ENCODE measurements around the gene ZNF362. TPM values are rescaled to one million over a fixed set of nuclear protein-coding genes. Genes with fewer than 3 reads are reported as not detected.

The ZNF362 gene
- total and polyA plus RNA-seq, 4 donors: 2.3 to 6.3 (median 5.4) TPM

- Histone ChIP-seq H3K4me3 (ENCODE audit: low read depth in 1 of 3, low read length in 3 of 3) (no peak overlapping the region), H3K27ac (ENCODE audit: low read depth in 1 of 2, low read length in 2 of 2) (no peak overlapping the region), H3K4me1 (ENCODE audit: control insufficient read depth in 4 of 4, insufficient read depth in 4 of 4, low read length in 3 of 4) (peaks cover 0 to 2% (median 0%) of the 10 kb centered on the region in 4 donors), H3K9ac (ENCODE audit: low read depth in 1 of 2, low read length in 2 of 2) (no peak overlapping the region), H3K9me3 (ENCODE audit: control insufficient read depth in 4 of 4, low read length in 3 of 4) (no peaks in the 10 kb centered on the region), H3K27me3 (ENCODE audit: control insufficient read depth in 4 of 4, insufficient read depth in 4 of 4, low read length in 3 of 4) (no peaks in the 10 kb centered on the region), H3K36me3 (ENCODE audit: control insufficient read depth in 4 of 4, insufficient read depth in 3 of 4, low read depth in 1 of 4, low read length in 3 of 4) (peaks cover 0 to 11% (median 11%) of the 10 kb centered on the region in 4 donors)
- DNase-seq (ENCODE audit: low spot score): no peak
- TF ChIP-seq RXRA (IDR thresholded peaks at IDR 0.05) (no peak), FOXA1 (IDR thresholded peaks at IDR 0.05) (no peak), FOXA2 (IDR thresholded peaks at IDR 0.05) (no peak), SP1 (IDR thresholded peaks at IDR 0.05) (no peak), TAF1 (conservative IDR thresholded peaks at IDR 0.05) (no peak), NR2F2 (IDR thresholded peaks at IDR 0.05) (no peak), HNF4G (IDR thresholded peaks at IDR 0.05) (no peak), MAX (IDR thresholded peaks at IDR 0.05) (no peak), JUND (IDR thresholded peaks at IDR 0.05) (no peak), HNF4A (conservative IDR thresholded peaks at IDR 0.05) (no peak), REST (IDR thresholded peaks at IDR 0.05) (no peak), EGR1 (IDR thresholded peaks at IDR 0.05; ENCODE audit: low read depth in 2 of 2) (no peak), RAD21 (IDR thresholded peaks at IDR 0.05) (no peak), ZBTB33 (IDR thresholded peaks at IDR 0.05) (no peak), CTCF (IDR thresholded peaks at IDR 0.05; ENCODE audit: low read depth, low read length, missing input control) (no peak), GABPA (IDR thresholded peaks at IDR 0.05 in 1 of 2, conservative IDR thresholded peaks at IDR 0.05 in 1 of 2) (no peak), ATF3 (IDR thresholded peaks at IDR 0.05) (no peak), YY1 (IDR thresholded peaks at IDR 0.05) (no peak)
- 94% methylated on average over 16 of the region's 16 CpGs for WGBS
Observed at GRCh38 chr1:33288976-33289857, 32.9 kb downstream of the ZNF362 start.

Data from liver (tissue), 9 donors.